ENCODE measurements around the gene ACSL3. TPM values are rescaled to one million over a fixed set of nuclear protein-coding genes. Genes with fewer than 3 reads are reported as not detected.

ACSL3 gene
- polyA plus RNA-seq, 1 experiment = 88.9 TPM

DNA sequence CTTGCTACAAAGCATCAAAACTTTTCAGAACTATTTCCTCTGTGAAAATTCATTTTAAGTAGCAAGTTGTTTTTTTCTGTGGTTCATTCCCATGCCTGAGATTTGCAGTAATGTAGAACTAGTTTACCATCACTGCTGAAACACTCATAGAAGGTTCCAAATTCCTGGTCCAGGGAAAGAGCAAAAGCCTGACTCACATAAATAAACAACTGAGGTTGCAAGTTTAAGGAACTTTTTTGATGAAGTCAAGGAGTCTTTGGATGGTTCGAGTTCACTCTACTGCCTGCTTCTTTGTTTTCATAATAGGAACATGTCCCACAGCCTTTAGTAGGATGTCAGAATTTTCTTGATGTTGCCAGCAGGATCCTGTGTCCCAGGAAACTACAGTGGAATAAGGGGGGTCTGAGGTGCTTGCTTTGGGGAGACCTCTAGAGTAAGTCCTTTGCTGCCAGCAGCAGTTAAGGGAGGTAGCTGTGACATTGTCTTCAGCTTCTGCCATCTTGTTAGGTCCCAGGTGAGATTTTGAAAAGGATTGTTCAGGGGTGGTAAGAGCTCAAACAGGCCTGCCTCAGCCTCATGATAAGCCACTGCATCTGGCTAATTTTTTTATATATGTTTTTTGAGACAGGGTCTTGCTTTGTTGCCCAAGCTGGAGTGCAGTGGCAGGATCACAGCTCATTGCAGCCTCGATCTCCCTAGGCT lies 43.9 kb downstream of the ACSL3 start:
- Histone ChIP-seq H3K9me3 (ENCODE audit: control insufficient read depth, insufficient read depth, low read length) (no peaks in the 10 kb centered on the region), H3K4me3 (ENCODE audit: low read depth, low read length) (no peak overlapping the region), H3K27ac (ENCODE audit: low read depth, low read length) (peak overlapping the region; percentile 95), H3K27me3 (ENCODE audit: control insufficient read depth, insufficient read depth, low read length) (no peaks in the 10 kb centered on the region)
- TF ChIP-seq, protein P1, sequence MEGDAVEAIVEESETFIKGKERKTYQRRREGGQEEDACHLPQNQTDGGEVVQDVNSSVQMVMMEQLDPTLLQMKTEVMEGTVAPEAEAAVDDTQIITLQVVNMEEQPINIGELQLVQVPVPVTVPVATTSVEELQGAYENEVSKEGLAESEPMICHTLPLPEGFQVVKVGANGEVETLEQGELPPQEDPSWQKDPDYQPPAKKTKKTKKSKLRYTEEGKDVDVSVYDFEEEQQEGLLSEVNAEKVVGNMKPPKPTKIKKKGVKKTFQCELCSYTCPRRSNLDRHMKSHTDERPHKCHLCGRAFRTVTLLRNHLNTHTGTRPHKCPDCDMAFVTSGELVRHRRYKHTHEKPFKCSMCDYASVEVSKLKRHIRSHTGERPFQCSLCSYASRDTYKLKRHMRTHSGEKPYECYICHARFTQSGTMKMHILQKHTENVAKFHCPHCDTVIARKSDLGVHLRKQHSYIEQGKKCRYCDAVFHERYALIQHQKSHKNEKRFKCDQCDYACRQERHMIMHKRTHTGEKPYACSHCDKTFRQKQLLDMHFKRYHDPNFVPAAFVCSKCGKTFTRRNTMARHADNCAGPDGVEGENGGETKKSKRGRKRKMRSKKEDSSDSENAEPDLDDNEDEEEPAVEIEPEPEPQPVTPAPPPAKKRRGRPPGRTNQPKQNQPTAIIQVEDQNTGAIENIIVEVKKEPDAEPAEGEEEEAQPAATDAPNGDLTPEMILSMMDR (IDR thresholded peaks at IDR 0.05; ENCODE audit: low read depth, low read length) = no peak
- DNase-seq (ENCODE audit: low read depth, low spot score) = peak; percentile 89
- ChIA-PET CTCF (interaction anchor here (0.6 to 2.8 kb wide), 4 partner anchors 11 to 196 kb away, joined by 3 to 30 read pairs (median 8); no protein-coding TSS in a partner anchor), POLR2A (interaction anchor here (1.0 kb wide), 1 partner anchor 249 kb away, joined by 3 read pairs; the partner anchor contains the start of gene FARSB)

DNA sequence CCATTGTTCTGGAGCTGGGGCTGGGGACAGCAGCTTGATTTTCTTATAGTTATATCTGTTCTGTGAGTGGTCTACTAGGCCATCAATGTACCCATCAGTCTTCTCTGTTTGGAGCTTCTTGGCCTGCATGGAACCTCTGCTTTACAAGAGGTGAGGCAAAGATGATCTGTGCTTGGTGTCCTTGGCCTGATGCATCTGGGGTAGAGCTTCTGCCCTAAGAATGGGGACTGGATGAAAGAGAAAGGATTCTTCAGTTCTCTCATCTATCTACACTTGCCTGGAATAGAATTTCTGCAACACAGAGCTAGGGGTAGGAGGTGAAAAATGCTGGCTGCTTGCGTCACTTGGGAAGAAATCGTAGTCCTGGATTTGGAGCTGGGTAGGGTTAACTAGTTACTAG lies 46.2 kb downstream of the ACSL3 start:
- POLR2A ChIA-PET = no interaction called here
- H3K27ac ChIP-seq (ENCODE audit: low read depth, low read length) = no peak overlapping the region
- CTCF ChIA-PET = interaction anchor here (0.6 to 2.8 kb wide), 13 partner anchors 8 to 1027 kb away, joined by 3 to 30 read pairs (median 4); no protein-coding TSS in a partner anchor

DNA sequence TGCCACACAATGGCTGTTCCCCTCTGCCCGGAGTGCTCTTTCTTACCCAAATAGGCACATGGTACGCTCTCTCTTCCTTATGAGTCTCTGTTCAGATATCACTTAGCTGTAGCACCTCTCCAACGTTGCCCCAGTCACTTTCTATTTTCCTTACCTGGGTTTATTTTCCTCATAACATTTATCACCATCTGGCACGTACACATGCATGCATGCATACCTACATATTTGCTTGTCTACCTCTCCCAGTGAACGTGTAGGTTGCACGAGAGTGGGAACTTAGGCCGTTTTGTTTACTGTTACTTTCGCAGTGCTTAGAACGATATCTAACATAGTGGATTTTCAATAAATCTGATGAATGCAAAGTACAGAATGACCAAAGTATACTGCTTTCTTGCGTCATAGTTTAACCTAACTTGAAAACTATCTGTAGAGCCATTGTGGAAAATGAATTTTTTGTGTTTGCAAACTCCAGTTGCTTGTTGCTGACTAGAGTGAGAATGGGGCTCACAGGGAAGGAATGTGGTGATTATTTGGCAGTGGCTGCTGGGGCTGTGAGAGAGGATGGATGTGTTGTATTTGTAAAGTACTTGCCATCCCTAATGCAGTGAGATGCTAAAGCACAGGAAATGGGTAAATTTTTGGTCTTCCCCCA lies 47.1 kb downstream of the ACSL3 start:
- peak; percentile 41 for DNase-seq (ENCODE audit: low read depth, low spot score)
- Histone ChIP-seq H3K27me3 (ENCODE audit: control insufficient read depth, insufficient read depth, low read length) (no peaks in the 10 kb centered on the region), H3K9me3 (ENCODE audit: control insufficient read depth, insufficient read depth, low read length) (no peaks in the 10 kb centered on the region), H3K4me3 (ENCODE audit: low read depth, low read length) (no peak overlapping the region), H3K27ac (ENCODE audit: low read depth, low read length) (peak overlapping the region; percentile 47)
- TF ChIP-seq, protein P1 (IDR thresholded peaks at IDR 0.05; ENCODE audit: low read depth, low read length) = no peak
- CTCF ChIA-PET = interaction anchor here (0.9 to 2.8 kb wide), 8 partner anchors 8 to 217 kb away, joined by 3 to 30 read pairs (median 9); no protein-coding TSS in a partner anchor
- POLR2A ChIA-PET = no interaction called here

More for the DNA sequence above, 46.2 kb downstream of the ACSL3 start:
- Histone ChIP-seq H3K9me3 (ENCODE audit: control insufficient read depth, insufficient read depth, low read length) (no peaks in the 10 kb centered on the region), H3K4me3 (ENCODE audit: low read depth, low read length) (no peak overlapping the region), H3K27me3 (ENCODE audit: control insufficient read depth, insufficient read depth, low read length) (no peaks in the 10 kb centered on the region)
- DNase-seq (ENCODE audit: low read depth, low spot score) = no peak
- TF ChIP-seq, protein P1 (IDR thresholded peaks at IDR 0.05; ENCODE audit: low read depth, low read length) = no peak

DNA sequence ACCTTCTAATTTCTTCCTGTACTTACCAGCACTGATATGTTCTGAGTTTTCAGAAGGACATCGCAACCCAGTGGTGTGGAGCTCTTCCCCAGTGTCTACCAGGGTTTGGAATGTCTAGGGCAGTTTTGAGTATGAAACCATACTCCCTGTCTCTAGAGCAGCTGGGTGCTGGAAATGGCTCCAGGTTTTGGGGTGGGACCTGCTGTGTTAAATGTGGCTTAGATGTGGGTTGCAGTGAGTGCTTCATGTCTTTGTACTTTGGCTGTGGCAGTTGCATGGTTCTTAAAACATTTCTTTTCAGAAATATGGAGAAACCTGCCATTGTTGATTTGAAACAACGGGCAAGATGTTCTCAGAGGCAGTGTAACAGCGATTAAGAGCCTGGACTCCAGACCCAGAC lies 48.5 kb downstream of the ACSL3 start:
- H3K27ac ChIP-seq (ENCODE audit: low read depth, low read length) = no peak overlapping the region
- DNase-seq (ENCODE audit: low read depth, low spot score) = no peak
- no peaks in the 10 kb centered on the region for H3K27me3 ChIP-seq (ENCODE audit: control insufficient read depth, insufficient read depth, low read length)
- ChIA-PET CTCF (interaction anchor here (0.6 to 2.6 kb wide), 3 partner anchors 20 to 112 kb away, joined by 4 to 12 read pairs (median 4); no protein-coding TSS in a partner anchor), POLR2A (no interaction called here)
- no peak overlapping the region for H3K4me3 ChIP-seq (ENCODE audit: low read depth, low read length)
- TF ChIP-seq, protein P1 (IDR thresholded peaks at IDR 0.05; ENCODE audit: low read depth, low read length) = no peak
- H3K9me3 ChIP-seq (ENCODE audit: control insufficient read depth, insufficient read depth, low read length) = no peaks in the 10 kb centered on the region

Measured in AG04450 (cell line).